G401 (cell line): ENCODE data around the gene TPO. TPM values are rescaled to one million over a fixed set of nuclear protein-coding genes. Genes with fewer than 3 reads are reported as not detected.
"Not testable (repeated sequence)": the region's sequence is repeated elsewhere in the genome, so short reads cannot be mapped to it uniquely, and the experiment has no call there.

Experiments
- DNase-seq: peaks from one replicate; pipeline ENCODE4 v3.0.0-alpha.2; 2015; ENCODE audit warnings: low spot score
- in situ Hi-C: cut with HindIII; loops from 2 replicates; pipeline ENCODE4 v1.10.0; 2016; ENCODE audit warnings: low sequenced_read_pairs, mixed read lengths
- total RNA-seq: library from RNA; depleted of rRNA; stranded (reverse); fragments of >200 nt; shearing (Covaris generic); gene quantifications from 2 replicates; pipeline ENCODE4 v1.2.3, GENCODE V29; 2014

The TPO gene
- total RNA-seq, 1 experiment from 2014 or later: not detected

DNA sequence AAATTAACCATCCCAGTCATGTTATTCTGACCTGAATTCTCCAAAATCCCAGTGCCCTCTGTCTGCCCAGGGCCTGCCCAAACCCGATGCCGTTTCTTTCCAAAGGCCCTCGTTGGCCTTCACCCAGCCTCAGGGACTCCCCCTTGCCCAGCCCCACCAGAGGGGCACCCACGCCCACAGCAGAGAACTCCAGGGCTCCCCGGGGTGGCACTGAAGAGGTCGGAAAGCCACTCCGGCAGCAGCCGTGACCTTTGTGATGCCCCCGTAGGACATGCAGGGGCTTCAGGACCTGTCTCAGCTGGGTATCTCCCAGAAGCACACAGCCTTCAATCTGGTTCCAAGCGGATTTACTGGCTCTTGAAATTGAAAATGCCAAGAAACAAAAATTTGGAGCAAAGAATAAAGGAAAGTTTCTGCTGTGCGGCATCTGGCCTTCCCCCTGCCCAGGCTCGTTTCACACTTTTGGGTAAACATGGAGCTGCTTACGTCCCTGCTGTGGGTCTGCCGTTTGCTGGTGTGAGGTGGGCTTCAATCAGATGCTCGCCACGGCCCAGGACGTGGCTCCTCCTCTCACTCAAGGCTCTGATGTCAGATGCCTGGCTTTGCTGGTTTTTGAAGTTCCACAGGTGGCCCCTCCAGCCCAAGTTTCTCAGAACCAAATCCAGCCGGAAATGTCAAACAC, 101.3 kb downstream of the TPO start:
- in situ Hi-C loops: no loop called here
- no peak for DNase-seq

DNA sequence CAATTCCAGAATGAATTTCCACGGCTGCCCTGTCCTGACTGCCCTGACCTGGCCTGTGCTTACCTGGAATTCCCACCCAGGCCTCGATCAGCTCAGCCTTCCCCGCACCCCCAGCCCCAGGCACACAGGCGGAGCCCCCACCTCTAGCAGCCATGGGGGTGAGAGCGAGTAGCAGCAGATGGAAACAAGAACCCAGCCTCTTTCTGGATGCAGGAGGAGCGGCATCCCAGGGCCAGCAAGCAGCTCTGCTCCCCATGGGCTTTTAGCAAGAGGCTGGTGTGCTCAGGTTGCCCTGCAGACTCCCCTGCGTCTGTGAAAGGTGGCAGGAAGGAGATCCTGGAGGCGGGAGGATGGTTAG, 101.8 kb downstream of the TPO start:
- no peak for DNase-seq
- in situ Hi-C loops: no loop called here

DNA sequence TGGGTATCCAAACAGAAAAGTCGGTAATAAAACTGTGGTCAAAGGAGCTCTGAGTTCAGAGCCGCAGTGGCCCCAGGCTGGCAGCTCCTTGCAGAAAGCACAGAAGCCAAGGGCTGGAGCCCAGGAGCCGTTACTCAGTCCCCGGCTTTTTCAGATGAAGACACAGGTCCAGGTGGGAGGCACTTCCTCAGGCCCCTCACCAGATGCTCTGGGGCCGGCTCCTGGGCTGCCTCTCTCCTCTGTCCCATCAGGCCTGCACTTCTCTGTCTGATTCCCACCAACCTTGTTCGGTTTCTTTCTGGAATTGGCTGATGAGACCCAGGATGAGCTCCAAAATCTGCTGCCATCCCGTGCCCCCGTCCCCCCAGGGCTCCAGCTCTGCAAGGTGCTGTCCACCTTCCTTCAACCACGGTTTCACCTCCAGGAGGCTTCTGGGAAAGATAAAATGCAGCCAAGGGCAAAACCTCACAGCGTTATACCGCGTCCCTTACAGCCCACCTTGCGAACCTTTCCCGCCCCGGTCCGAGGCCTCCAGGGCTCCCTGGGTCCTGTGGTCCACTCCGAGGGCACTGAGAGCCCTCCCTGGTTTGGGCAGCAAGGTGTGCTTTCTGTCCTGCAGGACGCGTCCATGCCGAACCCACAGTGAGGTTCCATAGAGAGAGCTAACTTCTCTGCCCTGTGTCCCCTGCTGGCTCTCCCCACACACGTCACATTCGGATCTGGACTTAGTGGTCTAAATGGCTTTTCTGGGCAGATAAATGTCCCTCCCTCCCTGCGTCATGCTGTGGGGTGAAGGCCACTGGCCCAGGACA, 102.9 kb downstream of the TPO start:
- DNase-seq: no peak
- in situ Hi-C loops: no loop called here

DNA sequence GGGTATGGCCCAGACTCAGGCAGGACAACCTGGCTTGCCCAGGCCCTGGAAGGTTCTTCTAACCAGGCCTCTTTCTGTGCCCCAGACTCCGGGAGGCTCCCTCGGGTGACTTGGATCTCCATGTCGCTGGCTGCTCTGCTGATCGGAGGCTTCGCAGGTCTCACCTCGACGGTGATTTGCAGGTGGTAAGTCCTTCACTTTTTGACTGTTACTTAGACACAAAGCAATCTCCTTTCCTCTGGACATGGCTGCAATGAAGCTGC, 103.5 kb downstream of the TPO start:
- DNase-seq: no peak
- in situ Hi-C loops: no loop called here

DNA sequence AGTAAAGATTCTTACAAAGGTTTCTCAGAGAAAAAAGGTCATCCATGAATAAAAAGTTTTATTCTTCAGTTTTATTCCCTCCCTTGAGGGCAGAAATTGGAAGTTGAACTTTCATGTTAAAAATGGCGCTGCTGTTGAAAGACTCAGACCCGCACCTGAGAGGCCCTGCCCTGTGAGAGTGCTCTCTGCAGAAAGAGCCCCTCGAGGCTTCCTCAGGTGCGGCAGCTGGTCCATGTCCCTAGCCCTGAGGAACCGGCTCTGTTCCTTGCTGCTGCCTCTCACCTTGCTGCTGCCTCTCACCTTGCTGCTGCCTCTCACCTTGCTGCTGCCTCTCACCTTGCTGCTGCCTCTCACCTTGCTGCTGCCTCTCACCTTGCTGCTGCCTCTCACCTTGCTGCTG, 104.0 kb downstream of the TPO start:
- in situ Hi-C loops: not testable (repeated sequence)

DNA sequence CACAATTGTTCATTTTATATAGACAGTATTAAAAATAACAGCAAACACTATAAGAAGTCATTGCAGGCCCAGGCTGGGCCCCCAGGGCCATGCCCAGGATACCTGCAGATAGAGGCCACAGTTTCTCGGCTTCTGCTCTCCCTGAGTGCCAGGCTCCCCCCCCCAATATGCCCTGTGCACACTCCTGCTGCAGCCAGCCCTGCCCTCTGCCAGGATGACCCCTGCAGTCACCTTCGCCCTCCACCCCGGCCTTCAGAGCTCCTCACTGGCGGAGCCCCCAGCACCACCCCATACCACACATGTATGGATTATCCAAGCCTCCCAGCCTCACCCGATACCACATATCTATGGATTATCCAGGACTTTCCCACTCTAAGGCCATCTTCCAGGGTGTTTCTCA, 104.5 kb downstream of the TPO start:
- in situ Hi-C loops: no loop called here
- no peak for DNase-seq

More for the DNA sequence above, 104.0 kb downstream of the TPO start:
- not testable (repeated sequence) for DNase-seq

DNA sequence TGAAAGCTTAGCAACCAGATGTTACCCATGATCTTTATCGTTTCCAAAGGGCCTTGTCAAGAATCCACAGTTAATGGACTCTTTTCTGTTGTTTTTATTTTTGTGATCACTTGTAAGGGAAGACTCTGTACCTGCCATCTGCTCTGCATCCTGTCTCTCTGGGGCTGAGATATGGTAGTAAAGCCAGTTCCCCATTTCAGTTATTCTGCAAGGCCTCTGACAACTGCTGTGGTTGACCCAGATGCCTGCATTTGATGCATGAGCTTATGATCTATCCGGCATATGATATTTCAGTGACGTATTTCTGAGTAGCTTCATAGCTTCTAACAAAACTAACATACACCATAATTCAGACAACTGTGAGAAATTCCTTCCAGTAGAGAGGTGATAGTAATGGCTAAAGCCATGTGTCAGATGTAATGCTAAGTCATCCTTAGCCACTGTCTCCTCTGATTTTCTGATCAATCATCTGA, 105.1 kb downstream of the TPO start:
- peak; percentile 4 for DNase-seq
- in situ Hi-C loops: no loop called here

DNA sequence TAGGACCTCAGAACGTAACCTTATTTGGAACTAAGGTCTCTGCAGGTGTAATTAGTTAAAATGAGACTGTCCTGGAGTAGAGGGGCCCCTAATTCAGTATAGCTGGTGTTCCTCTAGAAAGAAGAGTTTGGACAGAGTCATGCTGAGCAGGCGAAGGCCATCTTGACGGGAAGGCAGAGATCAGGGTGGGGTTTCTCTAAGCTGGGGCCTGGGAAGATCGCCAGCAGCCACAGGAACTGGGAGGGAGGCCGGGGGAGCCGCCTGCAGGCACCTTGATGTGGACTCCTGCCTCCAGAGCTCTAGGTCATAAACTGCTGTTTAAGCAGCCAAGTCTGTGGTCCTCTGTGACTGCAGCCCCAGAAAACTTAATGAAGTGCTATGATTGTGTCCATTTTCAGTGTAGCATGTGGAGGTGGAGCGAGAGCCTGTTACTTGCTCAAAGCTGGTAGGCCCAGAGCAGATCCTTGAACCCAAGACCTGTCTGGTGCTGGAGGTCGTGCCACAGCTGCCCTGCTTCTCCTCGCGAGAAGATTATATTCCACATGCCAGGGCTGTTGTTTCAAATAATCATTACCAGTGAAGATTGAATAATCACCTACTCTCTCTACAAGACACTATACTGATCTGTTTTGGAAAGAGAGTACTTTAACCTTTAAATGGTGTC, 105.7 kb downstream of the TPO start:
- no peak for DNase-seq
- in situ Hi-C loops: no loop called here

DNA sequence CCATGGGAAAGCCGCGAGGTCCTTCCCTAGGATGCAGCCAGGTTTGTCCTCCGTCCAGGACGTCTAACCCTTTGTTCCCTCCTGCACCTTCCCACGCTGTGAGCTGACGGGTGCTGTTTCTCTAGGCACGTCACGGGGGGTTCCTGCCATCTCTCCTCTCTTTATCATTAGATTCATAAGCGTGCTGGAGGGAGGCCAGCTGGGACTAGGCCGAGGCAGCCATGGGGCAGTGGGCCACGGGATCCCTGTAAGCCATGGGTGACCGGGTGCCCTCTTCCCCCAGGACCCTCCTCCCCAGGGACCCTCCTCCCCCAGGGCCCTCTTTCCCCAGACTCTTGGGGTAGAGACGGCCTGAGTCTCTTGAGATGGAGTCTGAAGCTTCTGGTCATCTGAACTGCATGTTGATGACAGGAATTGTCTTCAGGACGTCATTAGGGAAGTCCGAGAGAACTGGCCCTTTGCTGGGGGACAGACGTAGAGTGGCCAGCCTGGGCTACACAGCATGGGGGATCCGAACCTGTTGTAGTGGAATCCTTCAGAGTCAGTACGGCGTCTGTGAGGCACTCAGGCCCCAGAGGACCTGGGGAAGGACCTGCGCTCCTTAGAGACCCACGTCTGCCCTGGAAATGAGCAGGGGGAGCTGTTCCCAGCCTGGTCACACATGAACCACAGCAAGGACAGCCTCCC, 108.1 kb downstream of the TPO start:
- no peak for DNase-seq
- in situ Hi-C loops: no loop called here

DNA sequence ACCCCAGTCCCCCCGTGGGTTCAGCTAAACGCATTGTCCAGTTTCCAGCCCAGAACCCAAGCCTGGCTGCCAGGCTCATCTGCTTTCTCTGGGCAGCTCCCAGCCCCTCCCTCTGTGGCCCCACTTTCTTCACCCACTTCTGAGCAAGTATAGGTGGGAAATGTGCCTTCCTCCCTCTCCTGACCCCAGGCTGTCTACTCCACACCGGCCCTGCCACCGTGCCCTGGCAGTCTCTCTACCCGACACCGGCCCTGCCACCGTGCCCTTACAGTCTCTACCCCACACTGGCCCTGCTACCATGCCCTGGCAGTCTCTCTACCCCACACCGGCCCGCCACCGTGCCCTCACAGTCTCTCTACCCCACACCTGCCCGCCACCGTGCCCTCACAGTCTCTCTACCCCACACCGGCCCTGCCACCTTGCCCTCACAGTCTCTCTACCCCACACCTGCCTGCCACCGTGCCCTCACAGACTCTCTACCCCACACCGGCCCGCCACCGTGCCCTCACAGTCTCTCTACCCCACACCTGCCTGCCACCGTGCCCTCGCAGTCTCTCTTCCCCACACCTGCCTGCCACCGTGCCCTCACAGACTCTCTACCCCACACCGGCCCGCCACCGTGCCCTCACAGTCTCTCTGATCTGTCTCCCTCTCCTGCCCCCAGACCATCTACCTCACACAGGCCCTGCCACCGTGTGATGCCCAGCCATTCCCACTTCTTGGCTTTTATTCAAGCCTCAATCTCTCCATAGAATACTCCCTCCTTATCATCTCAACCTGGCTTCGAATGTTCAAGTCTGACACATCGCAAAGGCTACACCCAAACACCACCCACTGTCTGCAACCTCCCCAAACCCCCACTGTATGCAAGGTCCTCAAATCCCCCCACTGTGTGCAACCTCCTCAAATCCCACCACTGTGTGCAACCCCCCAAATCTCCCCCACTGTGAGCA, 108.9 kb downstream of the TPO start:
- in situ Hi-C loops: no loop called here
- DNase-seq: no peak

DNA sequence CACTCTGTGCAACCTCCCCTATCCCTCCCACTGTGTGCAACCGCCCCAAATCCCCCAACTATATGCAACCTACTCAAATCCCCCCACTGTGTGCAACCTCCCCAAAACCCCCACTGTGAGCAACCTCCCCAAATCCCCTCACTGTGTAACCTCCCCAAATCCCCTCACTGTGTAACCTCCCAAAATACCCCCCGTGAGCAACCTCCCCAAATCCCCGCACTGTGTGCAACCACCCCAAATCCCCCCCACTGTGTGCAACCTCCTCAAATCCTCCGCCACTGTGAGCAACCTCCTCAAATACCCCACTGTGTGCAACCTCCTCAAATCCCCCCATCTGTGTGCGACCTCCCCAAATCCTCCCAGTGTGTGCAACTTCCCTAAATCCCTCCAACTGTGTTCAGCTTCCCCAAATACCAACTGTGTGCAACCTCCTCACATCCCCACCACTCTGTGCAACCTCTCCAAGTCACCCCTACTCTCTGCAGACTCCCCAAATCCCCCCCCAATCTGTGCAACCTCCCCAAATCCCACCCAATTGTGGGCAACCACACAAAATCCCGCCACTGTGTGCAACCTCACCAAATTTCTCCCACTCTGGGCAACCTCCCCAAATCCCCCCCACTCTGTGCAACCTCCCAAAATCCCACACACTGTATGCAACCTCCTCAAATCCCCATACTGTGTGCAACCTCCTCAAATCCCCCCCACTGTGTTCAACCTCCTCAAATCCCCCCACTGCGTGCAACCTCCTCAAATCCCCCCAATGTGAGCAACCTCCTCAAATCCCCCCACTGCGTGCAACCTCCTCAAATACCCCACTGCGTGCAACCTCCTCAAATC, 114.1 kb downstream of the TPO start:
- no peak for DNase-seq
- in situ Hi-C loops: no loop called here

DNA sequence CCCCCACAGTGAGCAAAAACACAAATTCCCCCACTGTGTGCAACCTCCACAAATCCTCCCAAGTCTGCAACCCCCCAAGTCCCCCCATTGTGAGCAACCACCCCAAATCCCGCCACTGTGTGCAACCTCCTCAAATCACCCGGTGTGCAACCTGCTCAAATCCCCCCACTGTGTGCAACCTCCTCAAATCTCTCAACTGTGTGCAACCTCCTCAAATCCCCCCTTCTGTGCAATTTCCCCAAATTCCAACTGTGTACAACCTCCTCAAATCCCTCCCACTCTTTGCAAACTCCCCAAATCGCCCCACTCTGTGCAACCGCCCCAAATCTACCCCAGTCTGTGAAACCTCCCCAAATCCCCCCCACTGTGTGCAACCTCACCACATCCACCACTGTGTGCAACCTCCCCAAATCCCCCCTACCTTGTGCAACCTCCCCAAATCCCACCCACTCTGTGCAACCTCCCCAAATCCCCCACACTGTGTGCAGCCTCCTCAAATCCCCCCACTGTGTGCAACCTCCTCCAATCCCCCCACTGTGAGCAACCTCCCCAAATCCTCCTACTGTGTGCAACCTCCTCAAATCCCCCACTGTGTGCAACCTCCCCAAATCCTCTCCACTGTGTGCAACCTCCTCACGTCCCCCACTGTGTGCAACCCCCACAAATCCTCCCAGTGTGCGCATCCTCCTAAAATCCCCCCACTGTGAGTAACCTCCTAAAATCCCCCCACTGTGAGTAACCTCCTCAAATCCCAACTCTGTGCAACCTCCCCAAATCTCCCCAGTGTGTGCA, 115.2 kb downstream of the TPO start:
- in situ Hi-C loops: no loop called here
- no peak for DNase-seq

DNA sequence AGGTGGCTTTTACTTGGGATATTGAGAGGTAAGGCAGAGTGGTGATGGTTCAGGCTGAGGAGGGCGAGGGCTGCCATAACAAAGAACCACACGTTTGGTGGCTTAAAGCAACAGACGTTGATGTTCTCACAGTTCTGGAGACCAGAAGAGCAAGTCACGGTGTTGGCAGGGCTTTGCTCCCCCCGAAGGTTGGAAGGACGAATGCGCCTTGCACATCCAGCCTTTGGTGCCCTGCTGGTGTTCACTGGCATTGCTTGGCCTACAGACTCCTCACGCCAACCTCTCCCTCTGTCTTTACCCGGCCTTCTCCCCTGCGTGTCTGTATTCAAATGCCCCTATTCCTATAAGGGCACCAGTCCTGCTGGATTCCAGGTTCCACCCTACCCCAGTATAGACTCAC, 125.4 kb downstream of the TPO start:
- in situ Hi-C loops: no loop called here
- no peak for DNase-seq

DNA sequence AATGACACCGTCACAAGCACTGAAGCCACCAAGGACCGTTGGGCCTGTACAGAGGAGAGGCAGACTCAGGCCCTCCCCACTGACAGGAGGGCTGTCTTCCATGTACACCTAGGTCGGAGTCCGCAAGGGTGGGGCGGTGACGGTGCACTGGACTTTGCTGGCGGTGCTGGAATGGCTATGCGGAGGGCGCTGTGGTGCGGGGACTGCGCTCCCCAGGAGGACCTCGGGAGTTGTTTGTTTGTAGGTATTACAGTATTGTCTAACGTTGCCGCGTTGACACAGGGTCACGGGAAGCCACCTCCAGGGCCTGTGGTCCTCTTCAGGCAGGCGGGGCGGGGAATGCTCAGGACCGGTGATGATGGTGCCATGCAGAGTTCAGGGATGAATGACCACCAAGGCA, 126.2 kb downstream of the TPO start:
- in situ Hi-C loops: no loop called here
- DNase-seq: no peak

DNA sequence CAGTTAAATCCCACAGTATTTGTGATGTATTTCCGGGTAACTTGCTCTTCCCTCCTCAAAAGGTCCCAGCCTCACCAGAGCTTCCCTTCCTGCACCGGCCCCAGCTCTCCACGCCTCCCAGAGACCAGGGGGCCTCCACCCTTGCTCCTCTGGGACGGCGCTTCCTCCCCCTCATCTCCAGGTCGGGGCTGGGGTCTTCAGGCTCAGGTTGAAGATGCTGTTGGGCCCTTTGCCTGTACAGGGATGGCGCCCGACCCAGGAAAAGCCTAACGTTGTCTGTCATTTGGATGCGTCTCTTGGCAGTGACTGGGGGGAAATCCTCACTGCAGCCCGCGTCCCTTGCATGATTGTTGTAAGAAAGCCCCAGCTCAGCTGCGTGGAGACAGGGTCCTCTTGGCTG, 126.7 kb downstream of the TPO start:
- DNase-seq: no peak
- in situ Hi-C loops: no loop called here

DNA sequence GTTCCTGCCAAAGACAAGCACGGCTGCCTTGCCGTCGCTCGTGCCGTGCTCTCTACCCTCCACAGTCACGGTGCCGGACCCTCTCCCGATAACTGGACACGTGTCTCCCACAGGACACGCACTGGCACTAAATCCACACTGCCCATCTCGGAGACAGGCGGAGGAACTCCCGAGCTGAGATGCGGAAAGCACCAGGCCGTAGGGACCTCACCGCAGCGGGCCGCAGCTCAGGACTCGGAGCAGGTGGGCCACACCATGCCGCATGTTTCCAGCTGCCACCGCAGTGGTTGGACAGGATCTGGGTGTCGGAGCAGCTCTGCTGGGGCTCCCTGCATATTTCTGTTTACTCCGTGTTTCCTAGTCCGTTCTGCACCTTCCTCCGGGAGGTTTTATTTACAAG, 127.2 kb downstream of the TPO start:
- DNase-seq: no peak
- in situ Hi-C loops: no loop called here

DNA sequence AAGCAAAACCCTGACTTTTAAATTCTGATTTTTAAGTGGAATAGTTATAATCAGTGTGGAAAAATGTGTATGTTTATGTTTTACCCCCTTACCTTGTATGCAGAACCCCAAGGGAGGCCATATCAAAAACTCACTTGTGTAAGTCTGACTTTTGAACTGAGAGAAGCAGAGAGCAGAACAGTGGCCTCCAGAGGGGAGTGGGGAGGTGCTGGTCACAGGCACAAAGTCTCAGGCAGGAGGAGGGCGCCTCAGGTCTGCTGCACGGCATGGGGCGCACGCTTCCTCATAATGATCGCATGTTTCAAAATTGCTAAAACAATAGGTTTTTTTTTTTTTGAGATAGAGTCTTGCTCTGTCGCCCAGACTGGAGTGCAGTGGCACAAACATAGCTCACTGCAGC, 127.8 kb downstream of the TPO start:
- no peak for DNase-seq
- in situ Hi-C loops: no loop called here
